T47D (cell line): ENCODE data around the gene MLLT10.
"Not testable (repeated sequence)": the region's sequence is repeated elsewhere in the genome, so short reads cannot be mapped to it uniquely, and the experiment has no call there.

Experiments
- DNase-seq, 2 experiments: peaks; one replicate each; pipeline versions ENCODE4 v3.0.0 to v3.0.0-alpha.2; 2011 to 2012; ENCODE audit warnings: low read depth in 1 of 2, low spot score in 1 of 2
- JUND ChIP-seq: IDR thresholded peaks from 2 replicates; pipeline ENCODE4 v1.6.1; 2012; ENCODE audit warnings: low read depth
- in situ Hi-C: cut with HindIII; loops from 2 replicates; pipeline ENCODE4 v1.10.0; 2016; ENCODE audit warnings: low sequenced_read_pairs, low pct_unique_long_range_greater_than_20kb

Gene MLLT10

DNA sequence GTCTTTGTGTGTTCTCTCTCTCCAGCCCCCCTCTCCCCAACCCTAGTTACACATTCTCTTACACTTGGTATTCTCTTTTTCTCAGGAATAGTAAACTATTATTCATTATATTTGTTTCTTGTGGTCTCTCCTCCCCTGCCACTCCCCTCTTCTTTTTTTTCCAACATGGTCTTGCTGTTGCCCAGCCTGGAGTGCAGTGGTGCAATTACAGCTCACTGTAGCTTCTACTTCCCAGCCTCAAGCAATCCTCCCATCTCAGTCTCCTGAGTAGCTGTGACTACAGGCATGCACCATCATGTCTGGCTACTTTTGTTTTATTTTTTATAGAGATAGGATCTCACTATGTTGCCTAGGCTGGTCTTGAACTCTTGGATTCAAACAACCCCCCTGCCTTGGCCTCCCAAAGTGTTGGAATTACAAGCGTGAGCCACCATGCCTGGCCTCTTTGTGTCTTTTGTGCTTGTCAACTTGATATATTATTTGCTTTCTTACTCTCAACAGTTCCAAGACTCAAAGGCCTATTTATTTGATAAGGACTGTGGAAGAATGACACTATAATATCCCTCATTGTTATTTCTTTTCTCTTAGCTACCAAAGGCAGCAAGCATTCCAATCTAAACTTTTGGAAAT lies 66.9 kb downstream of the MLLT10 start:
- no peak for TF ChIP-seq JUND
- in situ Hi-C loops: no loop called here
- DNase-seq: no peak

DNA sequence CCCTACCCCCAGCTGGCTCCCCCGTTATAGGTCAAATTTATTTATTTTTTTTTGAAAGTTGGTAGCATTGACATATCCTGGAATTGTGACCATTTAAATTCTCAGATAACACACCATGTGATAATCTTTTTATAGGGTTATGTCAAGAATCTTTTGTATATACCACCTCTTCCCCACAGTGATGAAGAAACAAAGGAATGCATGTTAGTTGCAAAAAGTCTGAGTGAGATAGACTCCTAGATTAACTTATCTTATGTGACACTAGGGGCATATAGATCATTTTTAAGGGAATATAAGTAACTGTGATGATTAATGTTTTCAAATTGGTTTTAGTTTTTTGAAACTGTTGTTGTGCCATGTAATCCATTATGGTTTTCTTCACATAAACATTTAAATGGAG lies 68.3 kb downstream of the MLLT10 start:
- TF ChIP-seq JUND: no peak

DNA sequence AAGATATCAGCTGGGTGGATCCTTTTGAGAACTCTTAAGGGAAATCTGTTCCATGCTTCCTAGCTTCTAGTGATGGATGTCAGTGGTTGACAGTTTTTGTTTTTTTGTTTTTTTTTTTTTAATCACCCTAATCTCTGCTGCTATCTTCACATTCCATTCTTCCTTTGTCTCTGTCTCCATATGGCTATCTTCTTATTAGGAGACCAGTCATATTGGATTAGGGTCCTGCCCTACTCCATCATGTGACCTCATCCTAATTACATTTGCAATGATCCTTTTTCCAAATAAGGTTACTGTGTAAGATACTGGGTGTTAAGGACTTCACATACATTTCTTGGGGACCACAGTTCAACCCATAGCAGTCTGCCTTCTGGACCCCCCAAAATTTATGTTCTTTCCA lies 69.7 kb downstream of the MLLT10 start:
- TF ChIP-seq JUND: no peak
- in situ Hi-C loops: no loop called here

More for the DNA sequence above, 68.3 kb downstream of the MLLT10 start:
- in situ Hi-C loops: no loop called here
- DNase-seq: no peak

DNA sequence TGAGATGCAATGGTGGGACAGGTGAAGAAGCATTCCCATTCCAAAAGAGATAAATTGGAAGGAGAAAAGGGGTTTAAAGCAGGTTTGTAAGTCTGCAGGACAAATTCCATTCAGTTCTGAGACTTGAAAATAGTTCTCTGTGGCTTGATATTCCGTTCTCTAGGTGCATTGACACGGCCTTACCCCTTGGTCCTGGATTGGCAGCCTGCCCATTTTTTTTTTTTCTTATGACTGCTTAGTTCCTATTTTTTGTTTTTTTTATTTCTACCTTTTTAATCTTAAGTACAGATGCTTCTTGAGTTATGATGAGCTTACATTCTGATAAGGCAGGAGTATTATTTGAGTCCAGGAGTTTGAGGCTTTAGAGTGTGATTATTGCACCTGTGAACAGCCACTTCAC lies 70.6 kb downstream of the MLLT10 start:
- in situ Hi-C loops: no loop called here
- DNase-seq: no peak
- TF ChIP-seq JUND: no peak

More for the DNA sequence above, 69.7 kb downstream of the MLLT10 start:
- no peak for DNase-seq

DNA sequence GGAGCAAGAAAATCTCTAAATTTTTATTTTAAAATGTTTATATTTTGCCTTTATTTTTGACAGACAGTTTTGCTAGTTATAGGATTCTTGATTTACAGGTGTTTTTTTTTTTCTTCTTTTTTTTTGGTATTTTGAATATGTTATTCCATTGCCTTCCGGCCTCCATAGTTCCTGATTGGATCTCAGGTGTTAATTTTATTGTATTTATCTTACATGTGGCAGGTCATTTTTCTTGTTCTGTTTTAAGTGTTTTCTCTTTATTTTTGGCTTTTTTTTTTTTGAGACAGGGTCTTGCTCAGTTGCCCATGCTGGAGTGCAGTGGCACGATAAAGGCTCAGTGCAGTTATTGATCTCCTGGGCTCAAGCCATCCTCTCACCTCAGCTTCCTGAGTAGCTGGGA lies 73.9 kb downstream of the MLLT10 start:
- TF ChIP-seq JUND: no peak
- DNase-seq: no peak
- in situ Hi-C loops: no loop called here

DNA sequence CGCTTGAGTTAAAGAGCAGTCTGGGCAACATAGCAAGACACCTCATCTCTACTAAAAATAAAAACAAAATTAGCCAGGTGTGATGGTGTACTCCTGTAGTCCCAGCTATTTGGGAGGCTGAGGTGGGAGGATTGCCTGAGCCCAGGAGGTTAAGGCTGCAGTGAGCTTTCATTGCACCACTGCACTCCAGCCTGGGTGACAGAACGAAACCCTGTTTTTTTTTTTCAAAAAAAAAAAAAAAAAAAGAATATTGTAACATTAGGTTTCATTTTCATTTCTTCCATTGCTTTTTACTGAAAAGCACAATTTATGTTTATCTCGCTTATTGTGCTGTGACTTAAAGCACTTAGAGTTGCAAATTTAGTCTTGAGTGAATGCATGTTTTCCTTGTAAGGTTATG lies 80.0 kb downstream of the MLLT10 start:
- TF ChIP-seq JUND: no peak
- in situ Hi-C loops: no loop called here
- no peak for DNase-seq

DNA sequence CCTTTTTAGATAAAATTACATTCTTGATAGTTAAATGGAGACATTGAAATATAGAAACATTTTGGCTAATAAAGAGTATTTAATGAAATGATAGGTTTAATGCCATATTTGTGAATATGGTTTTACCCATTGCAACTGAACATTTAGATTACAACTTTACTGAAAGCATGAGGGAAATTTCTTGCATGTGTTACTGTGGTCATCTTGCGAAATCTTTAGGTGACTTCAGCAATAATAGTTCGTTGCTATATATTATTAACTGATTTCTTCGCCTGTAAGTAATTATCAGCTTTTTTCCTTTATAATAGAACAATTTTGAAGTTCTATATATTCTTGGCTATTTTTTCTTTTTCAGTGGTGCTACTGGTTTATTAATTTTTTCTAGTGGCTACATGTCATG lies 83.2 kb downstream of the MLLT10 start:
- DNase-seq: no peak
- in situ Hi-C loops: no loop called here
- no peak for TF ChIP-seq JUND

DNA sequence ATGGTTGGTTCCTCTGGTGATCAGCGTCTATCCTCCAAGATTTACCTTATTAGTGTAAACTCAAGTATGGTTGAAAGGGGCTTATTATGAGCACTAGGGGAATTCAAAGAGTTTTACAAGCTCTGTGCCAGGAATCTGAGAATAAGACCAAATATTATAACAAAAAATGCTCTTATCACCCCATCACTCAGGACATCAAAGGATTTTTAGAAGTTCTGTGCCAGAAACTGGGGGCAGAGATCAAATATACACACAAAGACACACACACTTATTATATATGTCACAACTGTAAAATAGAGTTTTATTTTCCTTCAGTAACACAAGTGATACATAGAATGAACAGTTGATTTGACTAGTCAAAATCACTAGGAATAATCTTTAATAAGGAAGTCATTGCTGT lies 89.3 kb downstream of the MLLT10 start:
- TF ChIP-seq JUND: no peak
- in situ Hi-C loops: no loop called here
- DNase-seq: no peak

DNA sequence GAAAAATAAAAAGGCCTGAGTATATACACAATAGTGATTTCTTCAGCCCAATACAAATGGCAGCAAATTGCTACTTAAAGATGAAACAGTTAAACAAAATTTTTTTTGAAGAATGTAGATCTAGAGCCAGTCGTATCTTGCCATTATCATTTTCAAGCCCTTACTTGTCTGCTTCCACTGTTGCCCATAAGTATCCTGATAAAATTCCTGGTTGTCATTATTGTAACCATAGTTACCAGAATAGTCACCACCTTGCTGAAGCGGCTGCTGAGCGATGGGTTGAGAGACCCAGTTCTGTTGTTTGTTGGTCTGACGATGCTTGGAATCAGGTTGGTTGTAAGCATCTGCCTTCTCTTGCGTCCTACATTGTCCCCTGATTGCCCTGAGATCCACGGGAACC lies 90.4 kb downstream of the MLLT10 start:
- DNase-seq, in situ Hi-C loops: not testable (repeated sequence)

DNA sequence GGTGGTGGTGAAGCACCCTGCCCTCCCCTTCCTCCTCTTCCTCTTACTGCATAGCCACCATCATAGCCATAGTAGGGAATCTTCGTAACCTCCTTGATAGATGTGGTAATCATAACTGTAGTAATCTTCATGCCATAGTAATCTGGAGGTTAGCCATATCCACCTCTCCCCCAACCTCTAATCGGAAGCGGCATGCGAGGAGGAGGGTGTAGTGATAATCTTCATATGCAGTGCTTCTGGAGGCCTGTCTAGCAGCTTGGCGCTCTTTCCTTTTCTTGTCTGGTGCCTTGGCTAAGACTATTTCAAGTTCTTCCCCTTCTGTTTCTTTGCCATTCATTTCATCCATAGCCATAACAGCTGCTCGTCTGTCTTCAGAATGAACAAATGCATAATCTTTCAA lies 90.9 kb downstream of the MLLT10 start:
- DNase-seq: no peak
- in situ Hi-C loops: no loop called here
- no peak for TF ChIP-seq JUND

DNA sequence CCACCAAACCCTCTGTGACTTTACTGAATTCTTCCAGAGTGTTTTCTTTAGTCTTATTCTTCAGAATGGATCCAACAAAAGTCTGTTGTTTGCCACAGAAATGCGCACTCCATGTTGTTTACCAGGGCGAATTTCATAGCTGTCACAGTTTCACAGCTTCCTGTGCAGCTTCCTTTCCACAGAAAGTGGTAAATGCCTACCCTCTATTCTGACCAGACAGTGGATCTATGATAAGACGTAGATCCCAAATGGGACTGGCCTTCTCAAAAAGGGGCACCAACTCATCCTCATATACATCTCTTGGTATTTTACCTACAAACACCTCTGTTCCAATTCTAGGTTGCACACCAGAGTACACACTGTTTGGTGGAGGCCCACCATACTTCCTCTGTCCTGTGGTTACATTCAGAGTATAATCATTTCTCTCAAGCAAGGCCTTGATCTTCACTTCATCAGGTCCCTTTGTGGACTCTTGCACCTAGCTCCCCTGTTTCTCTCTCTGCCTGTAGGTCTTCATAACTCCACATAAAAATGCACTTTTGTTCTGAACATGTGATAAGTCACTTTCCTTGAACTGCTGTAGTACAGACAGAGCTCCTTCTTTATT lies 91.7 kb downstream of the MLLT10 start:
- in situ Hi-C loops: no loop called here
- no peak for DNase-seq

DNA sequence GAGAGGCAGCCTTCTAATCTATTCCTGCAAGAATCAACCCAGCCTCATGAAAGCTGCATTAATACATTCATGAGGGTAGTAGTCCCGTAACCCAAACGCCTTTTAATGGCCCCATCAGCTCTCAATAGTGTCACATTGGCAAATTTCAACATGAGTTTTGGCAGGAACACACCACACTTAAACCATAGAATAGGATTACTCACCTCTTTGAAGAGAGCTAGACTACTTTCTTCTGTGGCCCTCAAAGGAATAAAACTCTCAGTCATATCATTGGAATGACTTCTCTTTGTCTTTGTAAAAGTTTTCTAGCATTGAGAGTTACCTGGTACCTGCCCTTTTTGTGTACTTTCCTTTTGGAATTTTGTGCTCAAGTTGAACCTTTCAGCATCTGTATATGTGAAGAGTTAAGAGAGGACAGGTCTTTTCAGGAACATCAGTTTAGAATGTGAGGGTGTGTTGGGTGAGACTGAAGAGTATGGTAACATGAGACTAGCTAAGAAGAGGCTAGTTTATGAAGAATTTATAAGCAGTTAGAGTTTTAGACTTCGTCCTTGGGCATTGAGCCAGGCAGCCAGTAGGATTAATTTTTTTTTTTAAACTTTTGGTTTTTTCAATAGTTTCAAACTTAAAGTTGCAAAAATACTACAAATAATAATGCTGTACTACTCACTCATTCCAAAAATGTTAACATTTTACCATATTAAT lies 92.6 kb downstream of the MLLT10 start:
- no peak for DNase-seq
- TF ChIP-seq JUND: no peak
- in situ Hi-C loops: no loop called here

More for the DNA sequence above, 91.7 kb downstream of the MLLT10 start:
- TF ChIP-seq JUND: no peak

DNA sequence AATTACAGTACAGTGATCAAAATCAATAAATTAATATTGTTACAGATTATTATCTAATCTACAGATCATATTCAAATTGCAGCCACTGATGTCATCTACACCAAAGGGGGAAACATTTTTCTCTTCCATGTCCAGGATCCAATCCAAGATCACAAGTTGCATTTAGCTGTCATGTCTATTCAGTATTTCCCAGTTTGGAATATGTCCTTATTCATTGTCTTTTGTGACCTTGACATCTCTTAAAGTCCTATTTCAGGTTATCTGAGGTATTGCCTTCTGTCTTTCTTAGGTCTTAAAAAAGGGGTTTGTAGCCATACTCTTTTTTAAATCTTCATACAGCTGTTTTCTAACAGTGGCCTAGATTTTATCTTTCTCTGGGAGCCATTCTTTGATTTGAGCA lies 93.3 kb downstream of the MLLT10 start:
- DNase-seq: no peak
- no peak for TF ChIP-seq JUND
- in situ Hi-C loops: no loop called here
